ENCODE results near the gene RGL3.
A peak's percentile ranks its signal among the peaks of the same experiment; 100 is the strongest.
"Not testable (repeated sequence)": the region's sequence is repeated elsewhere in the genome, so short reads cannot be mapped to it uniquely, and the experiment has no call there.

The RGL3 gene

DNA sequence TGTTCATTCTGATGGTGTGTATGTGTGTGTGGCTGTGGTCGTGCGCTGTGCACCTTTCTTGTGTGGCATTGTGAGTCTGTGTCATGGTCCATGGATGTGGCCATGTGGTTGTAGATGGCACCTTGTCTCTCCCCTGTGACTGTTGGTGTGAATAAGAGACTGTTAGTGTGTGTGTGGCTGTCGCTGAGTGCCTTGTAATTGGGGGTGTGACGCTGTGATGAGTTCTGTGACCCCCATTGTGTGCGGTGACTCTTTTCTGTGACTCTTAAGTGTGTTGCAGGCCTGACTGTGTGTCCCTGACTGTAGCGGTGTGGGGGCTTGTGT is 63.1 kb downstream of the RGL3 start:
- no peak for DNase-seq

DNA sequence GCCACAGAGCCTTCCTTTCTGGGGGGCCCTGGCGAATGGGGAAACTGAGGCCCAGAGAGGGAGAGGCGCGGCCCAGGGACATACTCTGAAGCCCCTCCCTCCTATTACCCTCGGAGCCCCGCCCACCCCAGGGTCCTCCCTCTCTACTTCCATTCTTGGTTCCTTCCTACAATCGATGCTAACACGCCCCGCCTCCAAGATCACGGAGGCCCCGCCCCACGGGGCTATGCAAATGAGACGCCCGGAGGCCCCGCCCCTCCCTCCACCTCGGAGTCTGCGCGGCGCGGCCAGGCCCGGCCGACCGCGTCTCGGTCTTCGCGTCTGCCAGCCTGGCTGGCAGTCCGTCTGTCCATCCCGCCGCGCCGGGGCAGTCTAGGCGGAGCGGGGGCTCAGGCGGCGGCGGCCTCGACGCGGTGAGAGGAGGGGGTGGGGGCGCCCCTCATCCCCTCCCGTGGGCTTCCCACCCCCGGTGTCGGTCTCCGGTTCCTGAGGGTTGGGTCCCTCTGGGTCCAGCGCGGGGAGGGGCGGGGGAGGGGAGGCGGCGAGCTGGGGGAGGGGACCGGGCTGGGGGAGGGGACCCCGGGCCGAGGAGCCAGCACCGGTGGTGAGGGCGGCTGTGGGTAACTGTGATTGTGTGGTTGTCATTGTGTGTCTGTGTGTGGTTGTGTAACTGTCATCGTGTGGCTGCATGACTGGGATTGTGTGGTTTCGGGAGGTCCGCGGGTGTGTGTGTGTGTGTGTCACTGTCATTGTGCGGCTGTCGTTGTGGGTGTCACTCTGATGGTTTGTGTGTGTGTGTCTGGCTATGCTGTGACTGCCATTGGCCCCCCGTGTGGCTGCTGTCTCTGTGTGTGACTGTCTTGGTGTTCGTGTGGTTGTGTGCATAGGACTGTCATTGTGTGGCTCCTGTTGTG is 63.7 kb downstream of the RGL3 start, which contains the start of gene PLPPR2:
Gene PLPPR2, plus strand, starts transcription at position 273 of the 914 bp plus-strand sequence. CDS start 2,242 bp downstream, outside the sequence.
- peak; percentile 77 for DNase-seq

DNA sequence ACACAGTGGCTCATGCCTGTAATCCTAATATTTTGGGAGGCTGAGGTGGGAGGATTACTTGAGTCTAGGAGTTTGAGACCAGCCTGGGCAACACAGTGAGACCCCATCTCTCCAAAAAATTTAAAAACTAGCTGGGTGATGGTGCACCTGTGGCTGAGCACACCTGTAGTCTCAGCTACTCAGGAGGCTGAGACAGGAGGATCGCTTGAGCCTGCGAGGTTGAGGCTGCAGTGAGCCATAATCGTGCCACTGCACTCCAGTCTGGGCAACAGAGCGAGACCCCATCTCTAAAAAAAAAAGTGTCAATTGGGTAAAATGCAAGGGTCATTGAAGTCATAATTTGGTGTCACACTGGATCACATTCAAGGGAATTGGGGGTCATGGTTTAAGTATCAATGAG is 65.0 kb downstream of the RGL3 start:
- not testable (repeated sequence) for DNase-seq

DNA sequence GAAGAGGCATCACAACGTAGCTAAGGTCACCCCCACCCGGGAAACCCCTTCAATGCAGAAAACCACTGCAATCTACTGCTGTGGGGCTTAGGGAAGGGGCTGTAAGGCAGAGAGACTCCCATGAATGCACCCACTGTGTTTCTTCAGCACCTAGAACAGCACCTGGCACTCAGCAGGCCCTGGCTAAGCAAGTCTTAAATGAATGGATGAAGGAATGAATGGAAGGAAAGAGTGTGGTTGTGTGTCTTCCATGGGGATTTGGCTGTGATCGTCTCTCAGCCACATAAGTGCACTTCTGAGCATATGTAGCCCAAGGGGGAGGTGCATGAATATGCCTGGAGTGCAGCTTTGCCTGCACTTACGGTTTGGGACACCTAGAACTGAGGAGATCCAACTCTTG is 69.9 kb downstream of the RGL3 start:
- DNase-seq: no peak

DNA sequence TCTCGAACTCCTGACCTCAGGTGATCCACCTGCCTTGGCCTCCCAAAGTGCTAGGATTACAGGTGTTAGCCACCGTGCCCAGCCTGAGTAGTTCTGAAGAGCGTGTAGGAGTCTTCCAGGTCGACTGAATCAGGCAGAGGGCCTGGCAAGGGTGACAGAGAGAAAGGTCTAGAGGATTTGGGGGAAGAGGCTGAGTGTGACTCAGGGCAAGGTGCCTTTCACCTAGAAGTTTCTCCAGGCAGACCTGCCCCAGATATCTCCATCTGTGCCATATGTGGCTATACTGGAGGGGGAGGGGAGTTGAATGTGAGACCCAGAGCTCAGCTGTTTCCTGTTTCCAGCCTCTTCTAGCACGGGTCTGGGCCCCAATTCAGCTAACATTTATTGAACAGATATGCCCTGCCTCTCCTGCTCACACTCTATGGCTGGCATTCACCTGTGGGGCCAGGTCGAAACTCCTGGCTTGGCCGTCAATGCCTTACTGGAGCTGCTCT is 71.5 kb downstream of the RGL3 start:
- DNase-seq: no peak

DNA sequence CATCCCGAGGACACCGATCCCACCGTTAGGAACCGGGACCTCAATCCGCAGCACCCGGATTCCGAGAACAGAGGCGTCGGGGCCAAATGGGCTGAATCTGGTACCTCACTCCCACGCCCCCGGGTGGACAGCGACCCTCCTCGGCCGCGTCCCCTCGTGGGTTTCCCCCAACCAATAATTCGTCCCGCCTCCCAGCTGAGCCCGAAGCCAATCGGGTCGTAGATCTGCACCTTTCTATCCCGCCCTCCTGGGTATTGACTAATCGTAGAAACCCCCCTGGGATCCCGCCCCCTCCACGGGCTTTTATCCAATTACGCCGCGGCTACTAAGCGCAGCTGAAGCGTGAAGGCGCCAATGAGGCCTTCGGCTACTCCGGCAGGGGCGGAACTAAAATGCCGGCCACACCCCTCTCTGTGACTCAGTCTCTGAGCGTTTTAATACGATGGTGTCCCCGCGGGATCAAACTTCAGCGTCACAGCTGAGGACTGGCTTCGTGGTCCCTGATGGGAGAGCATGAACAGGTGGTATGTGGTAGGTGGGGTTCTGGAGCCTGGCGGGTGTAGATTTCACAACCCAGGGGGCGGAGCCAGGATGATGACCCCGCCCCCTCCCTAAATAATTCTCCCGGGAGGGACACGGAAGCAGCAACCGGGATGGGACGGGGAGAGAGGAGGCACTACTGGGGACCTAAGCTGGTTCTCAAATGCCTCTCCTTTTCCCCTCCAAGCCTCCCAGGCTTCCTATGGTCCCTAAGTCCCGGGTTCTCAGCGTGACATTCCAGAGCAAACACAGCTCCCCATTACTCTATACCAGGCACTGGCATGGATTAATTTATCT is 72.8 kb downstream of the RGL3 start, which contains the start of the genes CCDC159 and TMEM205:
Gene CCDC159, plus strand, starts transcription at position 416 of the 837 bp plus-strand sequence. Its CDS starts 88 bp downstream, at position 504.
Gene TMEM205, minus strand, starts transcription at position 165 of the 837 bp plus-strand sequence. CDS start 649 bp downstream, outside the sequence.
- peak; percentile 95 for DNase-seq

DNA sequence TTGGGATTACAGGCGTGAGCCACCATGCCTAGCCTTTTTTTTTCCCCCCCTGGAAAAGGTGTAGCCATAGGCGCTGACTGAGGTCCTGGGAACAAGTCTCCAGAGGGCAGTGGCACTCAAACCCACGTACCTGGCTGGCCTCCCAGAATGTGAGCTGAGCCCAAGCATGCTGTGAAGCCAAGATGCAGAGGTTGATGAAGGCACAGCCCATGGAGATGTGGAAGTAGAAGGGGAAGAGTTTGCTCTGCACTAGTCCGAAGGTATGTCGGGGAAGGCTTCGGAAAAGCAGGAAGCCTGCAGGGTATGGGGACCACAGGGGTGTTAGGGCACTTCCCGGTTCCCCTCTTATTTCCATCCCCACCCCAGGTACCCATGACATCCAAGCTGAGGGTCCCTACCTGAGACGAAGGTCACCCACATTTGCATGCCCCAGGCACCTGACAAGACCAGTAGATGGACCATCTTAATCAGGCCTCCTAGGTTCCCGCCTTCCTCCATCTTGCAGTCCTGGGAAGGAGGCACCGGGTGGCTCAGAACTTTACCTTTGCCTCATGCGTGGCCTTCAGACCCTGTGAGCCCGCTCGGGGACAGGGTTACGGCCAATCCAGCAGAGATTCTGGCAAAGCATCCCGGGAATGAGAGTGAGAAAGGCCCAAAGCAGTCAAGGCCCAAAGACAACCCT is 73.9 kb downstream of the RGL3 start:
- peak; percentile 33 for DNase-seq
